Keratinocyte (primary cell): ENCODE results near the gene HTR3E. TPM values are rescaled to one million over a fixed set of nuclear protein-coding genes. Genes with fewer than 3 reads are reported as not detected.

Source experiments
- DNase-seq: peaks from one replicate; pipeline ENCODE4 v3.0.0-alpha.2; 2011; ENCODE audit warnings: low read depth, missing footprints, low spot score
- FAIRE-seq: peaks from 2 replicates; lab custom pipeline; 2011; peaks lifted over from hg19 to GRCh38; lab: Jason Lieb, UNC
- H2AFZ ChIP-seq: 2 replicates; pipeline ENCODE4 v1.6.0; 2012; ENCODE audit warnings: low read length, control low read depth, inconsistent platforms; ENCODE audit not compliant: control insufficient read depth
- H3K27ac ChIP-seq: 2 replicates; pipeline ENCODE4 v1.5.1; 2011; ENCODE audit warnings: low read length; ENCODE audit not compliant: control insufficient read depth, insufficient read depth
- H3K27me3 ChIP-seq: 3 replicates; pipeline ENCODE4 v1.6.0; 2011; ENCODE audit warnings: low read length; ENCODE audit not compliant: control insufficient read depth, insufficient read depth; ENCODE audit errors: extremely low read depth
- H3K36me3 ChIP-seq, 2 experiments: 2 replicates in 1 of 2; 3 replicates in 1 of 2; pipeline ENCODE4 v1.5.1; 2011; ENCODE audit warnings: low read length in 2 of 2, mild to moderate bottlenecking in 1 of 2; ENCODE audit not compliant: control insufficient read depth in 2 of 2, insufficient read depth in 2 of 2; ENCODE audit errors: extremely low read depth in 1 of 2
- H3K4me1 ChIP-seq: 3 replicates; pipeline ENCODE4 v1.5.1; 2011; ENCODE audit warnings: low read length; ENCODE audit not compliant: control insufficient read depth, insufficient read depth; ENCODE audit errors: extremely low read depth
- H3K4me2 ChIP-seq: 3 replicates; pipeline ENCODE4 v1.6.0; 2011; ENCODE audit warnings: low read depth, low read length; ENCODE audit not compliant: control insufficient read depth, insufficient read depth; ENCODE audit errors: extremely low read depth
- H3K4me3 ChIP-seq, 3 experiments: fragments of 200-600 bp in 1 of 3; sonication (generic) in 1 of 3; 2 replicates in 2 of 3; 3 replicates in 1 of 3; pipeline ENCODE4 v1.5.1; 2011 to 2016; ENCODE audit warnings: low read length in 3 of 3, mild to moderate bottlenecking in 3 of 3, control low read depth in 2 of 3, inconsistent platforms in 1 of 3, low read depth in 1 of 3, mixed read lengths in 1 of 3, mixed run types in 1 of 3, moderate library complexity in 1 of 3; ENCODE audit not compliant: control insufficient read depth in 2 of 3, insufficient read depth in 2 of 3; ENCODE audit errors: extremely low read depth in 1 of 3
- H3K79me2 ChIP-seq: 2 replicates; pipeline ENCODE4 v1.6.0; 2012; ENCODE audit warnings: low read length; ENCODE audit not compliant: control insufficient read depth, insufficient read depth
- H3K9ac ChIP-seq: 3 replicates; pipeline ENCODE4 v1.6.0; 2011; ENCODE audit warnings: low read length; ENCODE audit not compliant: control insufficient read depth, insufficient read depth; ENCODE audit errors: extremely low read depth
- H3K9me1 ChIP-seq: 3 replicates; pipeline ENCODE4 v1.6.0; 2011; ENCODE audit warnings: low read length; ENCODE audit not compliant: control insufficient read depth, insufficient read depth; ENCODE audit errors: extremely low read depth
- H3K9me3 ChIP-seq: 2 replicates; pipeline ENCODE4 v1.5.1; 2012; ENCODE audit warnings: low read depth, low read length; ENCODE audit not compliant: control insufficient read depth
- H4K20me1 ChIP-seq: 3 replicates; pipeline ENCODE4 v1.6.0; 2011; ENCODE audit warnings: low read length; ENCODE audit not compliant: control insufficient read depth, insufficient read depth; ENCODE audit errors: extremely low read depth
- EZH2 ChIP-seq: IDR thresholded peaks from one replicate; pipeline ENCODE4 v1.6.1; 2012; ENCODE audit warnings: inconsistent platforms, mild to moderate bottlenecking, low read length, moderate library complexity
- dilution Hi-C: fragments of 300-500 bp; cut with MboI; formaldehyde crosslinking; loops from one replicate; pipeline ENCODE4 v1.7.0; 2020; ENCODE audit warnings: low sequenced_read_pairs; ENCODE audit not compliant: extremely low pct_ligation_motif_present
- polyA plus RNA-seq, 5 experiments: library from polyadenylated mRNA; depleted of rRNA in 3 of 5; stranded (reverse) in 3 of 5; stranded (forward) in 1 of 5; unstranded in 1 of 5; fragments of >200 nt; gene quantifications; 1 replicate in 1 of 5; 2 replicates in 3 of 5; 3 replicates in 1 of 5; pipeline versions ENCODE4 v1.2.1 to v1.2.3, GENCODE V29; 2011 to 2012; ENCODE audit warnings: missing spikeins in 2 of 5, low read depth in 1 of 5, low replicate concordance in 1 of 5
- TF ChIP-seq, protein P1 (sequence below), 3 experiments: IDR thresholded peaks in 1 of 3; conservative IDR thresholded peaks in 1 of 3; optimal IDR thresholded peaks in 1 of 3; 2 replicates in 2 of 3; 3 replicates in 1 of 3; pipeline versions ENCODE3 to v1.5.1; 2011; ENCODE audit warnings: low read length in 3 of 3, mild to moderate bottlenecking in 3 of 3, moderate library complexity in 2 of 3, control low read depth in 1 of 3, inconsistent platforms in 1 of 3; ENCODE audit not compliant: insufficient read depth in 2 of 3; ENCODE audit errors: extremely low read depth in 1 of 3

The HTR3E gene
- polyA plus RNA-seq, 1 donor (not counting 4 experiments of a cell fraction or from before 2014, with no cell fraction given): not detected

DNA sequence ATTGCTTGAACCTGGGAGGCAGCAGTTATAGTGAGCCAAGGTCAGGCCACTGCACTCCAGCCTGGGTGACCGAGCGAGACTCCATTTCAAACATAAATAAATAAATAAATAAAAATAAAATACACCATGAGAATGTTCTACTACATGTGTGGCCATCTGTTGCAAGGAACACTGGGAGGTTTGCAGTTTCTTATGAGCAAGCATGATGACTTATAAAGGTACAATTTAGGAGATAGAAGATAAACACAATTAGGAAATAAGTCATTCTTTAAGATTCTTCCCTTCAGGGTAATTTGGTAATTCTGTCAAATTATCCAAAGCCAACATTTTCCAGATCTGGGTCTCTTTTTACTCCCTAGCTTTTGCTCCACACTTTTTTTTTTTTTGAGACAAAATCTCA, 30.7 kb upstream of the HTR3E start:
- dilution Hi-C loops: no loop called here
- H3K27me3 ChIP-seq: no peaks in the 10 kb centered on the region
- TF ChIP-seq, protein P1, sequence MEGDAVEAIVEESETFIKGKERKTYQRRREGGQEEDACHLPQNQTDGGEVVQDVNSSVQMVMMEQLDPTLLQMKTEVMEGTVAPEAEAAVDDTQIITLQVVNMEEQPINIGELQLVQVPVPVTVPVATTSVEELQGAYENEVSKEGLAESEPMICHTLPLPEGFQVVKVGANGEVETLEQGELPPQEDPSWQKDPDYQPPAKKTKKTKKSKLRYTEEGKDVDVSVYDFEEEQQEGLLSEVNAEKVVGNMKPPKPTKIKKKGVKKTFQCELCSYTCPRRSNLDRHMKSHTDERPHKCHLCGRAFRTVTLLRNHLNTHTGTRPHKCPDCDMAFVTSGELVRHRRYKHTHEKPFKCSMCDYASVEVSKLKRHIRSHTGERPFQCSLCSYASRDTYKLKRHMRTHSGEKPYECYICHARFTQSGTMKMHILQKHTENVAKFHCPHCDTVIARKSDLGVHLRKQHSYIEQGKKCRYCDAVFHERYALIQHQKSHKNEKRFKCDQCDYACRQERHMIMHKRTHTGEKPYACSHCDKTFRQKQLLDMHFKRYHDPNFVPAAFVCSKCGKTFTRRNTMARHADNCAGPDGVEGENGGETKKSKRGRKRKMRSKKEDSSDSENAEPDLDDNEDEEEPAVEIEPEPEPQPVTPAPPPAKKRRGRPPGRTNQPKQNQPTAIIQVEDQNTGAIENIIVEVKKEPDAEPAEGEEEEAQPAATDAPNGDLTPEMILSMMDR (optimal IDR thresholded peaks at IDR 0.05 in 1 of 3, IDR thresholded peaks at IDR 0.05 in 1 of 3, conservative IDR thresholded peaks at IDR 0.05 in 1 of 3; ENCODE audit: extremely low read depth in 1 of 3, insufficient read depth in 2 of 3, low read length in 3 of 3): no peak
- TF ChIP-seq EZH2: no peak

DNA sequence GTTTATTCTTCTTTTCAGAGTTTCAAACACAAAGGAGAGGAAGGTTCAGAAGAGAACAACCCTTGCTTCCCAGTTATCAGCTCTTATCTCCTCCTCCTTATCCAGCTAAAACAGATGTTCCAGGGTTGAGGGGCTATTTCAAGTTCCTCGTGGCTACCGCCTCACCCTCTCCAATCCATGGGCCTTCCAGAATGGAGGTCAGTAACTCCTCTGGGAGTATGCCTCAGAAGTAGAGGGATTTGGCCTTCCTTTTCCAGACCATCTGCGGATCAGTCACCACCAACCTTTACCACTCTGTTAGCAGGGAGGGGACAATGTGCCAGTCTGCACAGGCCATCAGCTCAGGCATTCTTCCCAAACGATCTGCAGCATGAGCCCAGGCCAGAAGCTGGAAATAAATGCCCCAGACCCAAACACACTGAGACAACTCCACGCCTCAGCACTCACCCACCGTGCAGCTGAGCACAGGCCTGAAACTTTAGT, 29.2 kb upstream of the HTR3E start:
- no peak overlapping the region for H3K9ac ChIP-seq
- no peaks in the 10 kb centered on the region for H3K36me3 ChIP-seq
- no peaks in the 10 kb centered on the region for H4K20me1 ChIP-seq
- no peaks in the 10 kb centered on the region for H3K27me3 ChIP-seq
- TF ChIP-seq, protein P1 (optimal IDR thresholded peaks at IDR 0.05 in 1 of 3, IDR thresholded peaks at IDR 0.05 in 1 of 3, conservative IDR thresholded peaks at IDR 0.05 in 1 of 3; ENCODE audit: extremely low read depth in 1 of 3, insufficient read depth in 2 of 3, low read length in 3 of 3): no peak
- TF ChIP-seq EZH2: no peak
- H3K9me3 ChIP-seq: no peaks in the 10 kb centered on the region
- no peaks in the 10 kb centered on the region for H3K4me1 ChIP-seq
- H3K79me2 ChIP-seq: no peaks in the 10 kb centered on the region
- H3K4me2 ChIP-seq: no peak overlapping the region
- dilution Hi-C loops: no loop called here
- H3K27ac ChIP-seq: no peak overlapping the region
- no peaks in the 10 kb centered on the region for H3K9me1 ChIP-seq
- no peak for FAIRE-seq
- DNase-seq: no peak
- H3K4me3 ChIP-seq: no peak overlapping the region
- H2AFZ ChIP-seq: no peak overlapping the region

More for the DNA sequence above, 30.7 kb upstream of the HTR3E start:
- Histone ChIP-seq H3K27ac (no peak overlapping the region), H3K9me3 (no peaks in the 10 kb centered on the region), H3K9ac (no peak overlapping the region), H3K36me3 (no peaks in the 10 kb centered on the region), H2AFZ (no peak overlapping the region), H3K9me1 (no peaks in the 10 kb centered on the region), H3K4me3 (no peak overlapping the region), H4K20me1 (no peaks in the 10 kb centered on the region), H3K4me1 (no peaks in the 10 kb centered on the region), H3K4me2 (no peak overlapping the region), H3K79me2 (no peaks in the 10 kb centered on the region)
- DNase-seq (no peak), FAIRE-seq (no peak)
